GM21717 (cell line): ENCODE measurements around the gene MTHFS.
"Not testable (repeated sequence)": the region's sequence is repeated elsewhere in the genome, so short reads cannot be mapped to it uniquely, and the experiment has no call there.

Source experiments
- ATAC-seq: cut with Tn5 transposase; IDR thresholded peaks from one replicate; pipeline ENCODE4 v1.9.1; 2021; ENCODE audit warnings: mild to moderate bottlenecking, moderate library complexity; ENCODE audit not compliant: unreplicated experiment

Gene MTHFS

GRCh38 chr15:79896634-79897379 lies at the start of gene MTHFS:
Gene MTHFS (minus strand): TSS chr15:79897014. CDS start chr15:79896988, 26 bp downstream.
- peak; percentile 72 for ATAC-seq

GRCh38 chr15:79944622-79945021 lies 47.8 kb upstream of the MTHFS start:
- no peak for ATAC-seq

GRCh38 chr15:79943820-79944219 lies 47.0 kb upstream of the MTHFS start:
- ATAC-seq = peak; percentile 55

- no peak for ATAC-seq
Observed at GRCh38 chr15:79942741-79943481, 46.1 kb upstream of the MTHFS start.

- ATAC-seq = no peak
Observed at GRCh38 chr15:79939399-79939798, 42.6 kb upstream of the MTHFS start.

GRCh38 chr15:79938143-79938542 lies 41.3 kb upstream of the MTHFS start:
- no peak for ATAC-seq

- not testable (repeated sequence) for ATAC-seq
Observed at GRCh38 chr15:79935556-79936201, 38.9 kb upstream of the MTHFS start.

GRCh38 chr15:79933231-79933630 lies 36.4 kb upstream of the MTHFS start:
- no peak for ATAC-seq

GRCh38 chr15:79932447-79932846 lies 35.6 kb upstream of the MTHFS start:
- no peak for ATAC-seq

- no peak for ATAC-seq
Observed at GRCh38 chr15:79930516-79930915, 33.7 kb upstream of the MTHFS start.

- ATAC-seq = no peak
Observed at GRCh38 chr15:79929412-79929811, 32.6 kb upstream of the MTHFS start.

- ATAC-seq = not testable (repeated sequence)
Observed at GRCh38 chr15:79926116-79926515, 29.3 kb upstream of the MTHFS start.

GRCh38 chr15:79924379-79924778 lies 27.6 kb upstream of the MTHFS start:
- ATAC-seq = no peak

- ATAC-seq = peak; percentile 97
Observed at GRCh38 chr15:79923515-79924169, 26.8 kb upstream of the MTHFS start.

GRCh38 chr15:79923079-79923514 lies 26.3 kb upstream of the MTHFS start:
- ATAC-seq = peak; percentile 45

- no peak for ATAC-seq
Observed at GRCh38 chr15:79922512-79923078, 25.8 kb upstream of the MTHFS start.

- ATAC-seq = no peak
Observed at GRCh38 chr15:79919749-79920511, 23.1 kb upstream of the MTHFS start.

- ATAC-seq = no peak
Observed at GRCh38 chr15:79919090-79919748, 22.4 kb upstream of the MTHFS start.

- no peak for ATAC-seq
Observed at GRCh38 chr15:79918278-79918677, 21.5 kb upstream of the MTHFS start.
